Fibroblast of lung (primary cell): ENCODE data around the gene ITIH3. TPM values are rescaled to one million over a fixed set of nuclear protein-coding genes. Genes with fewer than 3 reads are reported as not detected.

Experiments used
- DNase-seq, 2 donors: peaks; one replicate each; pipeline versions ENCODE4 v3.0.0 to v3.0.0-alpha.2; 2010; ENCODE audit warnings: low read depth in 2 of 2
- H2AFZ ChIP-seq: 2 replicates; pipeline ENCODE4 v1.5.1; 2012; ENCODE audit warnings: low read length, control low read depth, inconsistent platforms
- H3K27ac ChIP-seq: 2 replicates; pipeline ENCODE4 v1.5.1; 2011; ENCODE audit warnings: low read length, control low read depth; ENCODE audit not compliant: insufficient read depth
- H3K27me3 ChIP-seq: 2 replicates; pipeline ENCODE4 v1.5.1; 2011; ENCODE audit warnings: mild to moderate bottlenecking, low read length; ENCODE audit not compliant: control insufficient read depth, insufficient read depth
- H3K36me3 ChIP-seq: 2 replicates; pipeline ENCODE4 v1.5.1; 2011; ENCODE audit warnings: low read length; ENCODE audit not compliant: control insufficient read depth, insufficient read depth
- H3K4me1 ChIP-seq: 2 replicates; pipeline ENCODE4 v1.5.1; 2011; ENCODE audit warnings: low read length; ENCODE audit not compliant: control insufficient read depth, insufficient read depth; ENCODE audit errors: extremely low read depth
- H3K4me2 ChIP-seq: 2 replicates; pipeline ENCODE4 v1.5.1; 2011; ENCODE audit warnings: low read length, control low read depth; ENCODE audit not compliant: insufficient read depth; ENCODE audit errors: extremely low read depth
- H3K4me3 ChIP-seq, 4 experiments: fragments of 200-600 bp in 1 of 4; sonication (generic) in 1 of 4; replicated peaks in 1 of 4; 2 replicates each; pipeline ENCODE4 v1.5.1; 2011 to 2016; ENCODE audit warnings: low read length in 4 of 4, low read depth in 3 of 4, mild to moderate bottlenecking in 3 of 4, control low read depth in 2 of 4, inconsistent platforms in 1 of 4, mixed read lengths in 1 of 4; ENCODE audit not compliant: insufficient read depth in 1 of 4; ENCODE audit errors: control extremely low read depth in 1 of 4
- H3K79me2 ChIP-seq: 2 replicates; pipeline ENCODE4 v1.5.1; 2012; ENCODE audit warnings: mild to moderate bottlenecking, low read length, inconsistent platforms; ENCODE audit not compliant: control insufficient read depth, insufficient read depth
- H3K9ac ChIP-seq: 2 replicates; pipeline ENCODE4 v1.5.1; 2011; ENCODE audit warnings: mild to moderate bottlenecking, low read length, control low read depth; ENCODE audit not compliant: insufficient read depth
- H3K9me3 ChIP-seq: 2 replicates; pipeline ENCODE4 v1.5.1; 2012; ENCODE audit warnings: low read depth, low read length; ENCODE audit not compliant: control insufficient read depth, insufficient read depth
- H4K20me1 ChIP-seq: 2 replicates; pipeline ENCODE4 v1.5.1; 2011; ENCODE audit warnings: low read length; ENCODE audit not compliant: control insufficient read depth, insufficient read depth; ENCODE audit errors: extremely low read depth
- CTCF ChIP-seq, 2 donors: IDR thresholded peaks in 1 of 2; conservative IDR thresholded peaks in 1 of 2; 1 replicate in 1 of 2; 2 replicates in 1 of 2; pipeline ENCODE4 v1.5.1; 2011 to 2012; ENCODE audit warnings: low read length in 2 of 2, control low read depth in 1 of 2, inconsistent platforms in 1 of 2, low read depth in 1 of 2, mild to moderate bottlenecking in 1 of 2
- EZH2 ChIP-seq: IDR thresholded peaks from 2 replicates; pipeline ENCODE4 v1.5.1; 2012; ENCODE audit warnings: low read length, control low read depth, mild to moderate bottlenecking; ENCODE audit errors: missing control alignments
- polyA plus RNA-seq, 2 donors: library from polyadenylated mRNA; depleted of rRNA in 1 of 2; stranded (reverse) in 1 of 2; unstranded in 1 of 2; fragments of >200 nt; gene quantifications; 2 replicates each; pipeline ENCODE4 v1.2.1, GENCODE V29; 2011 to 2012; ENCODE audit warnings: missing spikeins in 1 of 2
- total RNA-seq: library from RNA; depleted of rRNA; stranded (reverse); fragments of >200 nt; gene quantifications from 2 replicates; pipeline ENCODE4 v1.2.1, GENCODE V29; 2014

ITIH3 gene
- total and polyA plus RNA-seq, 2 donors (not counting 1 experiment from before 2014, with no cell fraction given): 0.17 to 1.5 TPM

GRCh38 chr3:52810923-52811322, 16.3 kb downstream of the ITIH3 start:
- no peak overlapping the region for H3K9ac ChIP-seq
- H3K27me3 ChIP-seq: peaks cover 4% of the 10 kb centered on the region
- DNase-seq: no peak

GRCh38 chr3:52811452-52812011, 16.9 kb downstream of the ITIH3 start:
- no peak for TF ChIP-seq CTCF (conservative IDR thresholded peaks at IDR 0.05 in 1 of 2, IDR thresholded peaks at IDR 0.05 in 1 of 2; ENCODE audit: low read depth in 1 of 2, low read length in 2 of 2)
- no peak for TF ChIP-seq EZH2
- DNase-seq: no peak
- no peak overlapping the region for H3K9ac ChIP-seq
- no peaks in the 10 kb centered on the region for H3K79me2 ChIP-seq
- no peaks in the 10 kb centered on the region for H3K4me1 ChIP-seq
- H3K27ac ChIP-seq: no peak overlapping the region
- H3K4me2 ChIP-seq: no peak overlapping the region
- H3K9me3 ChIP-seq: no peaks in the 10 kb centered on the region
- H3K27me3 ChIP-seq: peaks cover 7% of the 10 kb centered on the region
- no peak overlapping the region for H3K4me3 ChIP-seq
- no peak overlapping the region for H2AFZ ChIP-seq
- H3K36me3 ChIP-seq: no peaks in the 10 kb centered on the region
- H4K20me1 ChIP-seq: no peaks in the 10 kb centered on the region

More at GRCh38 chr3:52810923-52811322, 16.3 kb downstream of the ITIH3 start:
- H2AFZ ChIP-seq: no peak overlapping the region
- H4K20me1 ChIP-seq: no peaks in the 10 kb centered on the region
- no peaks in the 10 kb centered on the region for H3K36me3 ChIP-seq
- H3K4me1 ChIP-seq: no peaks in the 10 kb centered on the region
- H3K27ac ChIP-seq: no peak overlapping the region
- H3K79me2 ChIP-seq: no peaks in the 10 kb centered on the region
- no peak for TF ChIP-seq EZH2
- no peak for TF ChIP-seq CTCF (conservative IDR thresholded peaks at IDR 0.05 in 1 of 2, IDR thresholded peaks at IDR 0.05 in 1 of 2; ENCODE audit: low read depth in 1 of 2, low read length in 2 of 2)
- H3K4me2 ChIP-seq: no peak overlapping the region
- no peak overlapping the region for H3K4me3 ChIP-seq
- H3K9me3 ChIP-seq: no peaks in the 10 kb centered on the region

- TF ChIP-seq EZH2 (no peak), CTCF (conservative IDR thresholded peaks at IDR 0.05 in 1 of 2, IDR thresholded peaks at IDR 0.05 in 1 of 2; ENCODE audit: low read depth in 1 of 2, low read length in 2 of 2) (no peak)
- no peak for DNase-seq
- H3K27ac ChIP-seq: no peak overlapping the region
- no peaks in the 10 kb centered on the region for H3K79me2 ChIP-seq
- no peak overlapping the region for H2AFZ ChIP-seq
- H3K36me3 ChIP-seq: no peaks in the 10 kb centered on the region
- no peak overlapping the region for H3K4me2 ChIP-seq
- H3K4me3 ChIP-seq: no peak overlapping the region
- no peaks in the 10 kb centered on the region for H3K4me1 ChIP-seq
- peaks cover 7% of the 10 kb centered on the region for H3K27me3 ChIP-seq
- no peaks in the 10 kb centered on the region for H3K9me3 ChIP-seq
- H4K20me1 ChIP-seq: no peaks in the 10 kb centered on the region
- H3K9ac ChIP-seq: no peak overlapping the region
Observed at GRCh38 chr3:52813810-52814209, 19.2 kb downstream of the ITIH3 start.
